Mammary epithelial cell (primary cell): Measurements from ENCODE around the gene FOXE1.

Source experiments
- CTCF ChIP-seq, 2 donors: IDR thresholded peaks in 1 of 2; conservative IDR thresholded peaks in 1 of 2; 2 replicates each; pipeline ENCODE4 v1.5.1; 2011 to 2012; ENCODE audit warnings: inconsistent platforms in 2 of 2, low read length in 2 of 2, mild to moderate bottlenecking in 2 of 2, control low read depth in 1 of 2, low read depth in 1 of 2; ENCODE audit not compliant: insufficient read depth in 1 of 2; ENCODE audit errors: extremely low read depth in 1 of 2
- EZH2 ChIP-seq: IDR thresholded peaks from 2 replicates; pipeline ENCODE4 v1.6.1; 2012; ENCODE audit warnings: low read length, inconsistent platforms, borderline replicate concordance

GRCh38 chr9:97891736-97892135 is 38.7 kb downstream of the FOXE1 start:
- no peak for TF ChIP-seq CTCF (conservative IDR thresholded peaks at IDR 0.05 in 1 of 2, IDR thresholded peaks at IDR 0.05 in 1 of 2; ENCODE audit: extremely low read depth in 1 of 2, insufficient read depth in 1 of 2, low read depth in 1 of 2, low read length in 2 of 2)
- no peak for TF ChIP-seq EZH2
